Activated naive CD4-positive, alpha-beta T cell treated with anti-CD3 and anti-CD28 coated beads, Interleukin-2, amount 50 U/mL, for 24 hours (primary cell): ENCODE measurements around the gene OR5M10.
"Not testable (repeated sequence)": the region's sequence is repeated elsewhere in the genome, so short reads cannot be mapped to it uniquely, and the experiment has no call there.

Source experiments
- H3K27ac Mint-ChIP-seq: one replicate; pipeline ENCODE4 v1.8.0; 2021; ENCODE audit warnings: mild to moderate bottlenecking, mixed read lengths
- H3K27me3 Mint-ChIP-seq: one replicate; pipeline ENCODE4 v1.8.0; 2021; ENCODE audit warnings: mixed read lengths
- H3K36me3 Mint-ChIP-seq: one replicate; pipeline ENCODE4 v1.8.0; 2021; ENCODE audit warnings: mixed read lengths
- H3K4me1 Mint-ChIP-seq: one replicate; pipeline ENCODE4 v1.8.0; 2021; ENCODE audit warnings: mixed read lengths
- H3K4me3 Mint-ChIP-seq: one replicate; pipeline ENCODE4 v1.8.0; 2021; ENCODE audit warnings: mild to moderate bottlenecking, mixed read lengths
- H3K9me3 Mint-ChIP-seq: one replicate; pipeline ENCODE4 v1.8.0; 2021; ENCODE audit warnings: mixed read lengths

Gene OR5M10

GRCh38 chr11:56577621-56578020, at the start of gene OR5M10:
TSS of gene OR5M10 (minus strand) at chr11:56577721. CDS start at chr11:56577721, 0 bp downstream.
- Mint-ChIP-seq H3K4me3 (no peak within 1 kb of the TSS), H3K4me1 (no peaks in the 10 kb centered on the region), H3K27me3 (no peaks in the 10 kb centered on the region), H3K27ac (no peak within 1 kb of the TSS), H3K9me3 (no peaks in the 10 kb centered on the region), H3K36me3 (no peaks in the 10 kb centered on the region)

- no peak overlapping the region for H3K4me3 Mint-ChIP-seq
- peaks cover 14% of the 10 kb centered on the region for H3K9me3 Mint-ChIP-seq
- no peak overlapping the region for H3K27ac Mint-ChIP-seq
- no peaks in the 10 kb centered on the region for H3K4me1 Mint-ChIP-seq
- no peaks in the 10 kb centered on the region for H3K36me3 Mint-ChIP-seq
- no peaks in the 10 kb centered on the region for H3K27me3 Mint-ChIP-seq
These were observed 48.4 kb upstream of the OR5M10 start for GRCh38 chr11:56625946-56626345.

GRCh38 chr11:56624661-56625110, 47.2 kb upstream of the OR5M10 start:
- no peaks in the 10 kb centered on the region for H3K27me3 Mint-ChIP-seq
- H3K4me1 Mint-ChIP-seq, result no peaks in the 10 kb centered on the region
- no peak overlapping the region for H3K27ac Mint-ChIP-seq
- no peak overlapping the region for H3K4me3 Mint-ChIP-seq
- H3K9me3 Mint-ChIP-seq, result peaks cover 13% of the 10 kb centered on the region
- H3K36me3 Mint-ChIP-seq, result no peaks in the 10 kb centered on the region

- no peak overlapping the region for H3K27ac Mint-ChIP-seq
- no peak overlapping the region for H3K4me3 Mint-ChIP-seq
- H3K36me3 Mint-ChIP-seq, result no peaks in the 10 kb centered on the region
- H3K4me1 Mint-ChIP-seq, result no peaks in the 10 kb centered on the region
- H3K27me3 Mint-ChIP-seq, result no peaks in the 10 kb centered on the region
- H3K9me3 Mint-ChIP-seq, result peaks cover 6% of the 10 kb centered on the region
These were observed 33.7 kb upstream of the OR5M10 start for GRCh38 chr11:56611174-56611573.

- not testable (repeated sequence) for H3K4me3 Mint-ChIP-seq, H3K27me3 Mint-ChIP-seq, H3K4me1 Mint-ChIP-seq, H3K9me3 Mint-ChIP-seq, H3K27ac Mint-ChIP-seq, H3K36me3 Mint-ChIP-seq
These were observed 14.7 kb upstream of the OR5M10 start for GRCh38 chr11:56592088-56592717.

GRCh38 chr11:56558574-56558973, 18.9 kb downstream of the OR5M10 start:
- Mint-ChIP-seq H3K27me3 (no peaks in the 10 kb centered on the region), H3K36me3 (no peaks in the 10 kb centered on the region), H3K4me3 (no peak overlapping the region), H3K4me1 (no peaks in the 10 kb centered on the region), H3K9me3 (peaks cover 9% of the 10 kb centered on the region), H3K27ac (no peak overlapping the region)

GRCh38 chr11:56554691-56555090, 22.8 kb downstream of the OR5M10 start:
- not testable (repeated sequence) for H3K27me3 Mint-ChIP-seq, H3K9me3 Mint-ChIP-seq, H3K36me3 Mint-ChIP-seq, H3K4me1 Mint-ChIP-seq, H3K27ac Mint-ChIP-seq, H3K4me3 Mint-ChIP-seq

GRCh38 chr11:56545531-56545930, 32.0 kb downstream of the OR5M10 start:
- Mint-ChIP-seq H3K36me3 (no peaks in the 10 kb centered on the region), H3K27me3 (no peaks in the 10 kb centered on the region), H3K9me3 (peaks cover 4% of the 10 kb centered on the region), H3K4me3 (no peak overlapping the region), H3K4me1 (no peaks in the 10 kb centered on the region), H3K27ac (no peak overlapping the region)

- peaks cover 4% of the 10 kb centered on the region for H3K9me3 Mint-ChIP-seq
- no peaks in the 10 kb centered on the region for H3K36me3 Mint-ChIP-seq
- H3K27ac Mint-ChIP-seq, result no peak overlapping the region
- no peak overlapping the region for H3K4me3 Mint-ChIP-seq
- no peaks in the 10 kb centered on the region for H3K4me1 Mint-ChIP-seq
- no peaks in the 10 kb centered on the region for H3K27me3 Mint-ChIP-seq
These were observed 33.8 kb downstream of the OR5M10 start for GRCh38 chr11:56543739-56544138.

GRCh38 chr11:56543157-56543556, 34.4 kb downstream of the OR5M10 start, which contains the start of gene OR5M11:
TSS of gene OR5M11 (minus strand) at chr11:56543257. CDS start at chr11:56543257, 0 bp downstream.
- H3K4me1 Mint-ChIP-seq, result no peaks in the 10 kb centered on the region
- H3K27me3 Mint-ChIP-seq, result no peaks in the 10 kb centered on the region
- no peak within 1 kb of the TSS for H3K4me3 Mint-ChIP-seq
- H3K9me3 Mint-ChIP-seq, result peaks cover 4% of the 10 kb centered on the region
- H3K36me3 Mint-ChIP-seq, result no peaks in the 10 kb centered on the region
- H3K27ac Mint-ChIP-seq, result no peak within 1 kb of the TSS

- Mint-ChIP-seq H3K36me3 (no peaks in the 10 kb centered on the region), H3K9me3 (peaks cover 14% of the 10 kb centered on the region), H3K4me3 (no peak overlapping the region), H3K27me3 (no peaks in the 10 kb centered on the region), H3K4me1 (no peaks in the 10 kb centered on the region), H3K27ac (no peak overlapping the region)
These were observed 44.3 kb downstream of the OR5M10 start for GRCh38 chr11:56533054-56533740.

GRCh38 chr11:56531856-56532255, 45.7 kb downstream of the OR5M10 start:
- peaks cover 14% of the 10 kb centered on the region for H3K9me3 Mint-ChIP-seq
- H3K4me1 Mint-ChIP-seq, result no peaks in the 10 kb centered on the region
- H3K27ac Mint-ChIP-seq, result no peak overlapping the region
- H3K27me3 Mint-ChIP-seq, result no peaks in the 10 kb centered on the region
- H3K4me3 Mint-ChIP-seq, result no peak overlapping the region
- no peaks in the 10 kb centered on the region for H3K36me3 Mint-ChIP-seq
